GM23338 (cell line): ENCODE results near the gene ZNF536. TPM values are rescaled to one million over a fixed set of nuclear protein-coding genes. Genes with fewer than 3 reads are reported as not detected.

Experiments
- ATAC-seq: fragments of 200-7000 bp; cut with Tn5 transposase; 3 replicates; pipeline ENCODE4 v1.9.1; 2020
- DNase-seq: peaks from one replicate; pipeline ENCODE4 v3.0.0-alpha.2; 2015; ENCODE audit warnings: low spot score
- H2AFZ ChIP-seq: fragments of 200-600 bp; sonication (generic); 2 replicates; pipeline ENCODE4 v1.8.0; 2016; ENCODE audit warnings: antibody characterized with exemption, mild to moderate bottlenecking, moderate library complexity
- H3F3A ChIP-seq: fragments of 200-600 bp; sonication (generic); replicated peaks from 2 replicates; pipeline ENCODE4 v1.8.0; 2017; ENCODE audit warnings: antibody characterized with exemption, mixed run types, low read depth
- H3K27ac ChIP-seq: fragments of 200-600 bp; sonication (generic); 2 replicates; pipeline ENCODE4 v1.6.1; 2016; ENCODE audit warnings: low read depth
- H3K27me3 ChIP-seq: fragments of 200-600 bp; sonication (generic); 2 replicates; pipeline ENCODE4 v1.8.0; 2016; ENCODE audit warnings: mild to moderate bottlenecking, mixed run types, moderate library complexity; ENCODE audit not compliant: insufficient read depth
- H3K36me3 ChIP-seq: fragments of 200-600 bp; sonication (generic); 2 replicates; pipeline ENCODE4 v1.8.0; 2016; ENCODE audit warnings: mild to moderate bottlenecking; ENCODE audit not compliant: insufficient read depth
- H3K4me1 ChIP-seq: fragments of 200-600 bp; sonication (generic); 2 replicates; pipeline ENCODE4 v1.8.0; 2016; ENCODE audit warnings: mild to moderate bottlenecking, moderate library complexity; ENCODE audit not compliant: insufficient read depth
- H3K4me2 ChIP-seq: fragments of 200-600 bp; sonication (generic); 2 replicates; pipeline ENCODE4 v1.7.1; 2017; ENCODE audit warnings: mixed run types
- H3K4me3 ChIP-seq: fragments of 200-600 bp; sonication (generic); 2 replicates; pipeline ENCODE4 v1.6.1; 2016; ENCODE audit warnings: mixed run types
- H3K79me2 ChIP-seq: fragments of 200-600 bp; sonication (generic); replicated peaks from 2 replicates; pipeline ENCODE4 v1.8.0; 2017; ENCODE audit warnings: mild to moderate bottlenecking; ENCODE audit not compliant: insufficient read depth
- H3K9me2 ChIP-seq: fragments of 200-600 bp; sonication (generic); 2 replicates; pipeline ENCODE4 v1.8.0; 2017; ENCODE audit not compliant: insufficient read depth
- H4K20me1 ChIP-seq: fragments of 200-600 bp; sonication (generic); replicated peaks from 2 replicates; pipeline ENCODE4 v1.8.0; 2017; ENCODE audit warnings: mild to moderate bottlenecking; ENCODE audit not compliant: insufficient read depth
- H3K27ac Mint-ChIP-seq: 2 replicates; pipeline ENCODE4 v1.8.0; 2020; ENCODE audit warnings: inconsistent platforms, mild to moderate bottlenecking, moderate library complexity, mixed read lengths
- H3K27me3 Mint-ChIP-seq: 3 replicates; pipeline ENCODE4 v1.8.0; 2022; ENCODE audit warnings: low read depth, mild to moderate bottlenecking, moderate library complexity, mixed read lengths, inconsistent platforms; ENCODE audit not compliant: insufficient read depth, poor library complexity
- H3K36me3 Mint-ChIP-seq: 3 replicates; pipeline ENCODE4 v1.8.0; 2021; ENCODE audit warnings: low read depth, mild to moderate bottlenecking, inconsistent platforms, moderate library complexity, mixed read lengths
- H3K4me1 Mint-ChIP-seq: 3 replicates; pipeline ENCODE4 v1.8.0; 2020; ENCODE audit warnings: mild to moderate bottlenecking, inconsistent platforms, mixed read lengths
- H3K4me3 Mint-ChIP-seq: 3 replicates; pipeline ENCODE4 v1.8.0; 2021; ENCODE audit warnings: moderate library complexity, mild to moderate bottlenecking, inconsistent platforms, mixed read lengths
- H3K9me3 Mint-ChIP-seq: 3 replicates; pipeline ENCODE4 v1.8.0; 2020; ENCODE audit warnings: moderate library complexity, mild to moderate bottlenecking, inconsistent platforms, mixed read lengths
- CREB1 ChIP-seq: fragments of 250-450 bp; sonication (Bioruptor Pico); IDR thresholded peaks from 2 replicates; pipeline ENCODE4 v1.5.0; 2020; ENCODE audit warnings: low read depth, mild to moderate bottlenecking, moderate library complexity
- CTCF ChIP-seq, 2 experiments: fragments of 200-600 bp in 1 of 2; sonication (generic) in 1 of 2; conservative IDR thresholded peaks; 2 replicates each; pipeline versions ENCODE4 v1.5.1 to v1.6.1; 2016 to 2017; ENCODE audit warnings: antibody characterized with exemption in 2 of 2, low read depth in 2 of 2, mild to moderate bottlenecking in 2 of 2, moderate library complexity in 1 of 2
- EZH2 ChIP-seq: fragments of 200-600 bp; sonication (generic); IDR thresholded peaks from one replicate; pipeline ENCODE4 v1.8.0; 2017; ENCODE audit warnings: antibody characterized with exemption, mild to moderate bottlenecking, low read depth; ENCODE audit not compliant: unreplicated experiment
- JUNB ChIP-seq: IDR thresholded peaks from one replicate; pipeline ENCODE4 v1.6.1; 2016; ENCODE audit warnings: antibody characterized with exemption; ENCODE audit not compliant: unreplicated experiment
- NANOG ChIP-seq: IDR thresholded peaks from 2 replicates; pipeline ENCODE4 v1.6.1; 2016; ENCODE audit warnings: antibody characterized with exemption, borderline replicate concordance
- POLR2AphosphoS5 ChIP-seq: IDR thresholded peaks from 2 replicates; pipeline ENCODE4 v1.6.1; 2016; ENCODE audit warnings: antibody characterized with exemption, low read depth
- STAT1 ChIP-seq: IDR thresholded peaks from one replicate; pipeline ENCODE4 v1.6.1; 2016; ENCODE audit warnings: antibody characterized with exemption; ENCODE audit not compliant: unreplicated experiment
- ZNF114 ChIP-seq: fragments of 250-450 bp; sonication (Bioruptor Pico); IDR thresholded peaks from 2 replicates; pipeline ENCODE4 v1.5.0; 2020; ENCODE audit warnings: mild to moderate bottlenecking, moderate library complexity
- polyA plus RNA-seq: library from polyadenylated mRNA; unstranded; fragments of >200 nt; fragmentation: Nextera tagmentation; extraction: Ambion mirVana; gene quantifications from 2 replicates; pipeline ENCODE4 v1.2.1, GENCODE V29; 2016
- total RNA-seq: library from RNA; depleted of rRNA; stranded (reverse); fragments of >200 nt; shearing (Covaris generic); gene quantifications from 2 replicates; pipeline ENCODE4 v1.2.3, GENCODE V29; 2014
- TF ChIP-seq, protein P1 (sequence below): IDR thresholded peaks from one replicate; pipeline ENCODE4 v1.6.1; 2018; ENCODE audit warnings: antibody characterized with exemption; ENCODE audit not compliant: unreplicated experiment
- TF ChIP-seq, protein P2 (sequence below): fragments of 250-450 bp; sonication (Bioruptor Pico); IDR thresholded peaks from 2 replicates; pipeline ENCODE4 v1.5.0; 2020; ENCODE audit warnings: mild to moderate bottlenecking, moderate library complexity

The ZNF536 gene
- total and polyA plus RNA-seq, 2 experiments from 2014 or later: 0.07 TPM; not detected in 1

DNA sequence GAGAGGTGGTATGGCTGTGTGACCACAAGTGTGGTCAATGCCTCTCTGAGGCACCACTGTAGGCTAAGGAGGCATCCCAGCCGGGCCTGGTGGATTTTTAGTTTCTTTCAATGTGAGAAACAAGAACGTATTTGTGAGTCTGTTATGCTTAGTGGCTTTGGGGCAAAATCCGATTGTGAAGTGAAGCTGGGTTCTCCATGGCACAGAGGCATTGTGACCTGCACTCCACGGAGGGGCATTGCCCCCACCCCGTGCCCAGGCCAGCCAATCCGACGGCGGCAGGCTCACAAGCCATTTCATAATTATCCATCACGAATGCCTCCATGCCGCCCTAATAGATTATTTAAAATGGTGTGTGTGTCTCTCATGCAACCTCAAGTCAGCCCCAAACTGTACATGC, 151.6 kb downstream of the ZNF536 start (continued):
- TF ChIP-seq CREB1: no peak
- TF ChIP-seq, protein P1, sequence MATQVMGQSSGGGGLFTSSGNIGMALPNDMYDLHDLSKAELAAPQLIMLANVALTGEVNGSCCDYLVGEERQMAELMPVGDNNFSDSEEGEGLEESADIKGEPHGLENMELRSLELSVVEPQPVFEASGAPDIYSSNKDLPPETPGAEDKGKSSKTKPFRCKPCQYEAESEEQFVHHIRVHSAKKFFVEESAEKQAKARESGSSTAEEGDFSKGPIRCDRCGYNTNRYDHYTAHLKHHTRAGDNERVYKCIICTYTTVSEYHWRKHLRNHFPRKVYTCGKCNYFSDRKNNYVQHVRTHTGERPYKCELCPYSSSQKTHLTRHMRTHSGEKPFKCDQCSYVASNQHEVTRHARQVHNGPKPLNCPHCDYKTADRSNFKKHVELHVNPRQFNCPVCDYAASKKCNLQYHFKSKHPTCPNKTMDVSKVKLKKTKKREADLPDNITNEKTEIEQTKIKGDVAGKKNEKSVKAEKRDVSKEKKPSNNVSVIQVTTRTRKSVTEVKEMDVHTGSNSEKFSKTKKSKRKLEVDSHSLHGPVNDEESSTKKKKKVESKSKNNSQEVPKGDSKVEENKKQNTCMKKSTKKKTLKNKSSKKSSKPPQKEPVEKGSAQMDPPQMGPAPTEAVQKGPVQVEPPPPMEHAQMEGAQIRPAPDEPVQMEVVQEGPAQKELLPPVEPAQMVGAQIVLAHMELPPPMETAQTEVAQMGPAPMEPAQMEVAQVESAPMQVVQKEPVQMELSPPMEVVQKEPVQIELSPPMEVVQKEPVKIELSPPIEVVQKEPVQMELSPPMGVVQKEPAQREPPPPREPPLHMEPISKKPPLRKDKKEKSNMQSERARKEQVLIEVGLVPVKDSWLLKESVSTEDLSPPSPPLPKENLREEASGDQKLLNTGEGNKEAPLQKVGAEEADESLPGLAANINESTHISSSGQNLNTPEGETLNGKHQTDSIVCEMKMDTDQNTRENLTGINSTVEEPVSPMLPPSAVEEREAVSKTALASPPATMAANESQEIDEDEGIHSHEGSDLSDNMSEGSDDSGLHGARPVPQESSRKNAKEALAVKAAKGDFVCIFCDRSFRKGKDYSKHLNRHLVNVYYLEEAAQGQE: no peak

- Mint-ChIP-seq H3K9me3 (no peaks in the 10 kb centered on the region; the same call in 2 of the 3 replicates), H3K4me1 (peaks cover 16% of the 10 kb centered on the region), H3K36me3 (no peaks in the 10 kb centered on the region), H3K27ac (peak overlapping the region; percentile 15; the same call in 1 of the 2 replicates), H3K27me3 (peaks cover 5% of the 10 kb centered on the region), H3K4me3 (no peak overlapping the region)
- H3K79me2 ChIP-seq: no peaks in the 10 kb centered on the region
- DNase-seq: no peak
- no peaks in the 10 kb centered on the region for H3K27me3 ChIP-seq
- no peak for ATAC-seq
- H3K4me2 ChIP-seq: no peak overlapping the region
- no peak overlapping the region for H2AFZ ChIP-seq
- H3F3A ChIP-seq: no peaks in the 10 kb centered on the region
- H3K36me3 ChIP-seq: no peaks in the 10 kb centered on the region
- no peak overlapping the region for H3K27ac ChIP-seq
- no peaks in the 10 kb centered on the region for H4K20me1 ChIP-seq
- no peaks in the 10 kb centered on the region; the same call in 1 of the 2 replicates for H3K4me1 ChIP-seq
- H3K4me3 ChIP-seq: no peak overlapping the region
- H3K9me2 ChIP-seq: 0 out of 2 replicates have a peak, but pooled peaks cover 3% of the 10 kb centered on the region
- no peak for TF ChIP-seq JUNB
- TF ChIP-seq CTCF (conservative IDR thresholded peaks at IDR 0.05; ENCODE audit: low read depth in 2 of 2): no peak
- no peak for TF ChIP-seq NANOG
- TF ChIP-seq, protein P2, sequence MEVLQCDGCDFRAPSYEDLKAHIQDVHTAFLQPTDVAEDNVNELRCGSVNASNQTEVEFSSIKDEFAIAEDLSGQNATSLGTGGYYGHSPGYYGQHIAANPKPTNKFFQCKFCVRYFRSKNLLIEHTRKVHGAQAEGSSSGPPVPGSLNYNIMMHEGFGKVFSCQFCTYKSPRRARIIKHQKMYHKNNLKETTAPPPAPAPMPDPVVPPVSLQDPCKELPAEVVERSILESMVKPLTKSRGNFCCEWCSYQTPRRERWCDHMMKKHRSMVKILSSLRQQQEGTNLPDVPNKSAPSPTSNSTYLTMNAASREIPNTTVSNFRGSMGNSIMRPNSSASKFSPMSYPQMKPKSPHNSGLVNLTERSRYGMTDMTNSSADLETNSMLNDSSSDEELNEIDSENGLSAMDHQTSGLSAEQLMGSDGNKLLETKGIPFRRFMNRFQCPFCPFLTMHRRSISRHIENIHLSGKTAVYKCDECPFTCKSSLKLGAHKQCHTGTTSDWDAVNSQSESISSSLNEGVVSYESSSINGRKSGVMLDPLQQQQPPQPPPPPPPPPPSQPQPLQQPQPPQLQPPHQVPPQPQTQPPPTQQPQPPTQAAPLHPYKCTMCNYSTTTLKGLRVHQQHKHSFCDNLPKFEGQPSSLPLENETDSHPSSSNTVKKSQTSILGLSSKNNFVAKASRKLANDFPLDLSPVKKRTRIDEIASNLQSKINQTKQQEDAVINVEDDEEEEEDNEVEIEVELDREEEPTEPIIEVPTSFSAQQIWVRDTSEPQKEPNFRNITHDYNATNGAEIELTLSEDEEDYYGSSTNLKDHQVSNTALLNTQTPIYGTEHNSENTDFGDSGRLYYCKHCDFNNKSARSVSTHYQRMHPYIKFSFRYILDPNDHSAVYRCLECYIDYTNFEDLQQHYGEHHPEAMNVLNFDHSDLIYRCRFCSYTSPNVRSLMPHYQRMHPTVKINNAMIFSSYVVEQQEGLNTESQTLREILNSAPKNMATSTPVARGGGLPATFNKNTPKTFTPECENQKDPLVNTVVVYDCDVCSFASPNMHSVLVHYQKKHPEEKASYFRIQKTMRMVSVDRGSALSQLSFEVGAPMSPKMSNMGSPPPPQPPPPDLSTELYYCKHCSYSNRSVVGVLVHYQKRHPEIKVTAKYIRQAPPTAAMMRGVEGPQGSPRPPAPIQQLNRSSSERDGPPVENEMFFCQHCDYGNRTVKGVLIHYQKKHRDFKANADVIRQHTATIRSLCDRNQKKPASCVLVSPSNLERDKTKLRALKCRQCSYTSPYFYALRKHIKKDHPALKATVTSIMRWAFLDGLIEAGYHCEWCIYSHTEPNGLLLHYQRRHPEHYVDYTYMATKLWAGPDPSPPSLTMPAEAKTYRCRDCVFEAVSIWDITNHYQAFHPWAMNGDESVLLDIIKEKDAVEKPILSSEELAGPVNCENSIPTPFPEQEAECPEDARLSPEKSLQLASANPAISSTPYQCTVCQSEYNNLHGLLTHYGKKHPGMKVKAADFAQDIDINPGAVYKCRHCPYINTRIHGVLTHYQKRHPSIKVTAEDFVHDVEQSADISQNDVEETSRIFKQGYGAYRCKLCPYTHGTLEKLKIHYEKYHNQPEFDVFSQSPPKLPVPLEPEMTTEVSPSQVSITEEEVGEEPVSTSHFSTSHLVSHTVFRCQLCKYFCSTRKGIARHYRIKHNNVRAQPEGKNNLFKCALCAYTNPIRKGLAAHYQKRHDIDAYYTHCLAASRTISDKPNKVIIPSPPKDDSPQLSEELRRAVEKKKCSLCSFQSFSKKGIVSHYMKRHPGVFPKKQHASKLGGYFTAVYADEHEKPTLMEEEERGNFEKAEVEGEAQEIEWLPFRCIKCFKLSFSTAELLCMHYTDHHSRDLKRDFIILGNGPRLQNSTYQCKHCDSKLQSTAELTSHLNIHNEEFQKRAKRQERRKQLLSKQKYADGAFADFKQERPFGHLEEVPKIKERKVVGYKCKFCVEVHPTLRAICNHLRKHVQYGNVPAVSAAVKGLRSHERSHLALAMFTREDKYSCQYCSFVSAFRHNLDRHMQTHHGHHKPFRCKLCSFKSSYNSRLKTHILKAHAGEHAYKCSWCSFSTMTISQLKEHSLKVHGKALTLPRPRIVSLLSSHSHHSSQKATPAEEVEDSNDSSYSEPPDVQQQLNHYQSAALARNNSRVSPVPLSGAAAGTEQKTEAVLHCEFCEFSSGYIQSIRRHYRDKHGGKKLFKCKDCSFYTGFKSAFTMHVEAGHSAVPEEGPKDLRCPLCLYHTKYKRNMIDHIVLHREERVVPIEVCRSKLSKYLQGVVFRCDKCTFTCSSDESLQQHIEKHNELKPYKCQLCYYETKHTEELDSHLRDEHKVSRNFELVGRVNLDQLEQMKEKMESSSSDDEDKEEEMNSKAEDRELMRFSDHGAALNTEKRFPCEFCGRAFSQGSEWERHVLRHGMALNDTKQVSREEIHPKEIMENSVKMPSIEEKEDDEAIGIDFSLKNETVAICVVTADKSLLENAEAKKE: no peak
- no peak for TF ChIP-seq ZNF114 (CRISPR knock-in tag)
- no peak for TF ChIP-seq EZH2
- TF ChIP-seq, protein P1: no peak
- TF ChIP-seq STAT1: no peak
- no peak for TF ChIP-seq POLR2AphosphoS5
These were observed 153.2 kb downstream of the ZNF536 start for GRCh38 chr19:30525383-30525782.
